Activated naive CD8-positive, alpha-beta T cell treated with anti-CD3 and anti-CD28 coated beads for 36 hours (primary cell): ENCODE results near the gene DEGS2. TPM values are rescaled to one million over a fixed set of nuclear protein-coding genes. Genes with fewer than 3 reads are reported as not detected.

Experiments used
- DNase-seq: peaks from one replicate; pipeline ENCODE4 v3.0.0; 2021
- H3K27ac Mint-ChIP-seq: one replicate; pipeline ENCODE4 v1.8.0; 2022; ENCODE audit warnings: mild to moderate bottlenecking, moderate library complexity, mixed read lengths
- H3K27me3 Mint-ChIP-seq: one replicate; pipeline ENCODE4 v1.8.0; 2022; ENCODE audit warnings: mild to moderate bottlenecking, mixed read lengths
- H3K36me3 Mint-ChIP-seq: one replicate; pipeline ENCODE4 v1.8.0; 2021; ENCODE audit warnings: mild to moderate bottlenecking, mixed read lengths
- H3K4me1 Mint-ChIP-seq: one replicate; pipeline ENCODE4 v1.8.0; 2021; ENCODE audit warnings: mixed read lengths
- H3K4me3 Mint-ChIP-seq: one replicate; pipeline ENCODE4 v1.8.0; 2022; ENCODE audit warnings: mild to moderate bottlenecking, moderate library complexity, mixed read lengths
- H3K9me3 Mint-ChIP-seq: one replicate; pipeline ENCODE4 v1.8.0; 2022; ENCODE audit warnings: mixed read lengths
- total RNA-seq, 2 experiments: library from RNA; stranded (reverse); gene quantifications; one replicate each; pipeline ENCODE4 v1.2.3, GENCODE V29; 2021

Gene DEGS2
- total RNA-seq, 2 experiments from 2014 or later, result 1.6 to 1.8 TPM

DNA sequence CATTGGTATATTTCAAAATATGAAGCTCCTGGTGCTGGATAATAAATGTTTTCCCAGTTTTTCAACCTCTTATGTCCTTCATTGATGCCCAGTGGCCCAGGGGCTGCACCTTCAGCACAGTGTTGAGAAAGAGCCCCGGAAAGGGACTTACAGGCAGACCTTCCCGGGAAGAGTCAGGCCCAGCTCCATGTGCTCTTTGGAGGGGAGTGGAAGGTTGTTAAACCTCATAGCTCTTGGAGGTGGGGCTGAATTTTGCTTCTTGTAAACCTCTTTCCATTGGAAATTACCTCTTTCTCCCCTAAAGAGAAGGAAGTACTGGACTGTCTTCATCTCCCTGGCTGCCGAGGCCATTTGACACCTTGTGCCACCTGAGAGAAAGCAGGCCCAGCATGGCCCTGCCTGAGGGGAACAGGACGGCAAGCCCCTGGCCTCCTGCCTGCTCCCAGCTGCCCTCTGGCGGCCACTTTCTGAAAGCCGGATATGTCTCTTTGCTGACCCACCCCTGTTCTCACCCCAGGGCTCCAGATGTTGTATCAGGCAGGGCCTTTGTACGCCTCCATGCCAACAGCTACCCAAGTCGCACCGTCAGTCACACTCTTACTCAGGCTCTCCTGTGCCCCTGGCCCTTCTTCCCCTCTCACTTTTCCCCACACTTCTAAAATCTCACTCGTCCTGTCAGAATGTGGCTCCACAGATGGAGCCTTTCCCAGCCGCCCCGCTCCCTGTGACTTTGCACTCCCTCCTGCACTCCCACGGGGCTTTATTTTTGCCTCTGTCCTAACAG, 51.2 kb downstream of the DEGS2 start:
- Mint-ChIP-seq H3K9me3 (no peaks in the 10 kb centered on the region), H3K27me3 (no peaks in the 10 kb centered on the region), H3K27ac (peak overlapping the region; percentile 94), H3K4me3 (peak overlapping the region; percentile 51), H3K36me3 (peaks cover 68% of the 10 kb centered on the region), H3K4me1 (peaks cover 75% of the 10 kb centered on the region)
- DNase-seq, result peak; percentile 87

GRCh38 chr14:100107236-100107635, 52.2 kb downstream of the DEGS2 start:
- H3K4me1 Mint-ChIP-seq, result peaks cover 74% of the 10 kb centered on the region
- no peaks in the 10 kb centered on the region for H3K9me3 Mint-ChIP-seq
- H3K27me3 Mint-ChIP-seq, result no peaks in the 10 kb centered on the region
- H3K27ac Mint-ChIP-seq, result peak overlapping the region; percentile 94
- DNase-seq, result peak; percentile 34
- H3K4me3 Mint-ChIP-seq, result peak overlapping the region; percentile 56
- peaks cover 67% of the 10 kb centered on the region for H3K36me3 Mint-ChIP-seq

DNA sequence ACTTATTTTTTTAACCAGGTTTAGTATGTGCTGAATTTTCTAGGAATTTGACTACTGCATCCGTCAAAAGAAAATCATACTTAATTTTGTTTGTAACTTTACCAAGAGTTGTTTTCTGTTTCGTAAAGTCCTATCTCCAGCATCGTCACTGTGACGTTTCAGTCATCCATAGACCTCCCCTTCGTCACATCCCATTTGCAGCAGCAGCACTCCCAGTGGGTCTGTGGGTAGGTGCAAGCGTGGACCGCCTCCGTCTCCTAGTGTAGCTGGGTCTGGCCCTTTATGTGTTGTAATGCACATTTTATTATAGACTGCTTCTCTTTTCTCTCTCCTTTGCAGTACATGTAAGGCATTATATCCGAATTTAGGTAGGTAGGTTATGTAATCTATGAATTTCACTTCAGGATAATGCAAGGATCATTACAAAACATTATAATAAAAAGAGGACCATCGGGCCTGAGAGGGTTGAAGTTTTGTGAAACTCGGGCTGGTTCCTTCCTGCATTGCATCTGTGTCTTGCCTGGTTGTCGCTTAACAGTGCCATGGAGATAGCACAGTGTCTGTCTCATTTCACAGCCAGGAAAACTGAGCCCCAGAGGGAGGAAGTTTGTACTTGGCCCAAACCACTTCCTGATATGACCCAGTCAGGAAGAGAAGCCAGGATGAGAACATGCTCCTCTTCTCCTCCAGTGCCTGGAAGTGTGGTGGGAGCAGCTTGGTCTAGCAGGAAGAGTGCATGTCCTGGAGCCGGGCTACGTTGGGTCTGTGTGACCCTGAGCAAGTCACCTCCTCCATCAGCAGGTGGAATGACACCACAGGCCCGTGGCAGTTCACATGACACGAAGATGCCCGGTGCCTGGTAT, 53.0 kb downstream of the DEGS2 start:
- Mint-ChIP-seq H3K27ac (peak overlapping the region; percentile 94), H3K4me1 (peaks cover 77% of the 10 kb centered on the region), H3K36me3 (peaks cover 73% of the 10 kb centered on the region), H3K4me3 (peak overlapping the region; percentile 56), H3K27me3 (no peaks in the 10 kb centered on the region), H3K9me3 (no peaks in the 10 kb centered on the region)
- peak; percentile 68 for DNase-seq

GRCh38 chr14:100105357-100106169, 53.9 kb downstream of the DEGS2 start:
- H3K27ac Mint-ChIP-seq, result peak overlapping the region; percentile 94
- no peaks in the 10 kb centered on the region for H3K9me3 Mint-ChIP-seq
- no peak for DNase-seq
- peaks cover 78% of the 10 kb centered on the region for H3K36me3 Mint-ChIP-seq
- H3K4me1 Mint-ChIP-seq, result peaks cover 79% of the 10 kb centered on the region
- no peaks in the 10 kb centered on the region for H3K27me3 Mint-ChIP-seq
- H3K4me3 Mint-ChIP-seq, result peak overlapping the region; percentile 56

DNA sequence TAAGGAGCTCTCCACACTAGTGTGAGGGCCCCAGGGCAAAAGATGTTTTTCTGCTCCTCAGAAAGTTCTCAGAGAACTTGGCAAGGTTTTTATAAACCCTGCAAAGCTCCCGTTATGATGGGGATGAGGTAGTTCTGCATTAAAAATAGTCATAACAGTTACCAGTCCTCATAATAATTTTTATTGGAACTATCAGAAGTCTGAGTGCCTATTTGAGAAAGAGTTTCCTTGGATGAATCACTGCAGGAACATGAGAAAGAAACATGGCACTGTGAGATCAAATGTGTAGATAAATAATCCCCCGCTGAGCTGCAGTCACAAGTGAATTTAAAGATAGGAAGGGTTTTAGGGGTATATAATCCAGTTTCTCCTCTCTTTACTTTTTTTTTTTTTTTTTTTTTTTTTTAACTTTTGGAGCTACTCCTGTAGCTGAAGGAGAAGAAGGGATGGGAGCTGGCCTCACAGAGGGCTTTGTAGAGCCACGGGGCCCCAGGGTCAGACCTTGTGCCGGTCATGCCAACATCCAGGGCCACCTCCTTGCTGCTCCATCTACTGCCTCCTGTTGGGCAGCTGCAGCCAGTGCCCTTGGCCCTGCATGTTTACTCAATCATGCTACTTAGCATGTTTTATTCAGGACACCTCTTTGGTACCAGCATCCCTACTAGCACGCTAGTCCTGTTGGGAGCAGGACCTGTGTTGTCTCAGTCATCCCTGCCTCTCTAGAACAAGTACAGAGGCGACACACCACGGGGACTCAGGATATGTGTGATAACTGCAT, 54.7 kb downstream of the DEGS2 start:
- no peak for DNase-seq
- peaks cover 81% of the 10 kb centered on the region for H3K36me3 Mint-ChIP-seq
- no peaks in the 10 kb centered on the region for H3K27me3 Mint-ChIP-seq
- peak overlapping the region; percentile 94 for H3K27ac Mint-ChIP-seq
- H3K9me3 Mint-ChIP-seq, result no peaks in the 10 kb centered on the region
- H3K4me3 Mint-ChIP-seq, result peak overlapping the region; percentile 74
- peaks cover 86% of the 10 kb centered on the region for H3K4me1 Mint-ChIP-seq

GRCh38 chr14:100104006-100104352, 55.5 kb downstream of the DEGS2 start:
- H3K4me1 Mint-ChIP-seq, result peaks cover 87% of the 10 kb centered on the region
- peak overlapping the region; percentile 89 for H3K27ac Mint-ChIP-seq
- peaks cover 79% of the 10 kb centered on the region for H3K36me3 Mint-ChIP-seq
- no peaks in the 10 kb centered on the region for H3K9me3 Mint-ChIP-seq
- no peaks in the 10 kb centered on the region for H3K27me3 Mint-ChIP-seq
- no peak for DNase-seq
- H3K4me3 Mint-ChIP-seq, result peak overlapping the region; percentile 74

- Mint-ChIP-seq H3K4me3 (peak overlapping the region; percentile 74), H3K9me3 (no peaks in the 10 kb centered on the region), H3K27me3 (no peaks in the 10 kb centered on the region), H3K4me1 (peaks cover 87% of the 10 kb centered on the region), H3K27ac (peak overlapping the region; percentile 89), H3K36me3 (peaks cover 81% of the 10 kb centered on the region)
- DNase-seq, result peak; percentile 41
Observed at GRCh38 chr14:100103250-100104005, 56.0 kb downstream of the DEGS2 start.

DNA sequence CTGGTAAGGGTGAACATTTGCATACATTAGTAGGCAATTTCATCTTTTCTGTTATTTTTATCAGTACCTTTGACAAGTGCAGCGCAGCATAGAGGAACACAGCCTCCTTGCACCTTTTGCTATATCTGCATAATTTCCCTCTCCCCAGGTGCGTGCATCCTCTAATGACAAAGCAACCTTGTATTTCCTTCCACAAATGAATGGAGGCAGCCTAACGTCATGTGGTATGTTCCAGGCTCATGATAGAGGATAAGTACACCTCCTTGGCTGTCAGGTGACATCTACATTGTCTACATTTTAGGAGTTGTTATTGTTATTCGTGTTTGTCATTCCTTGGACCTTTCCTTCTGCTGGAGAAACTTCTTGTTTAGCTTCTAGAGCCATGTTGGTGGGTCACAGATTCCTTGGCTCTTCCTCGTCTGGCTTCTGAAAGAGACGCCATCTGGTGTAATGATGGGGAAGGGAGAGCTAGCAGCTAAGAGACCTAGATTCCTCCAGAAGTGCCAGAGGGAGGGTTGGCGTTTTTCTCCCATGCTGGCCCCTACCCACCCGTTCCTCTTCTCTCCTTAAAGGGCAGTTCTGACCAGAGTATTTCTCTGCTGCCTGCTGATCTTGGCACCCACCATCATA, 57.2 kb downstream of the DEGS2 start:
- H3K4me3 Mint-ChIP-seq, result peak overlapping the region; percentile 74
- no peaks in the 10 kb centered on the region for H3K9me3 Mint-ChIP-seq
- H3K4me1 Mint-ChIP-seq, result peaks cover 84% of the 10 kb centered on the region
- no peaks in the 10 kb centered on the region for H3K27me3 Mint-ChIP-seq
- peaks cover 81% of the 10 kb centered on the region for H3K36me3 Mint-ChIP-seq
- H3K27ac Mint-ChIP-seq, result peak overlapping the region; percentile 89
- no peak for DNase-seq

- Mint-ChIP-seq H3K27ac (peak overlapping the region; percentile 84), H3K9me3 (no peaks in the 10 kb centered on the region), H3K36me3 (peaks cover 73% of the 10 kb centered on the region), H3K4me1 (peaks cover 77% of the 10 kb centered on the region), H3K4me3 (peak overlapping the region; percentile 3), H3K27me3 (no peaks in the 10 kb centered on the region)
- no peak for DNase-seq
Observed at GRCh38 chr14:100100032-100100703, 59.3 kb downstream of the DEGS2 start.

DNA sequence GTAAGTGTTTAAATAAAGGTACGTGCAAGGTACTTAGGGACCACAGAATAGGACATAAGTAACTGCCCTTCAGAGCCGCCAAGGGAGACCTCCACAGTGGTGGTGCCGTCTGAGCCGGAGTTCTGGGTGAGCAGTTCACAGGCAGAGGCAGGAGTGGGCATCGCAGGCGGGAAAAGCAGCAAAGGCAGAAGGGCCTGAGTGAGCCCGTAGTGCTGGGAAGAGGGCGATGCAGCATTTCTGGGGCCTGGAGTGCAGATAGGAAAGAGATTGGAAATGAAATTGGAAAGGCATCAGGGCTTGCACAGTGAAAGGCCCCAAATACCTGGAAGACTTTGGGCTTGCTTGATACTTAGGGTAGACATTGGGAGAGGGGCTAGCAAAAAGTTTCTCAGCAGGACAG, 61.3 kb downstream of the DEGS2 start:
- Mint-ChIP-seq H3K4me3 (no peak overlapping the region), H3K4me1 (peaks cover 76% of the 10 kb centered on the region), H3K27me3 (no peaks in the 10 kb centered on the region), H3K27ac (peak overlapping the region; percentile 88), H3K9me3 (no peaks in the 10 kb centered on the region), H3K36me3 (peaks cover 73% of the 10 kb centered on the region)
- DNase-seq, result no peak

DNA sequence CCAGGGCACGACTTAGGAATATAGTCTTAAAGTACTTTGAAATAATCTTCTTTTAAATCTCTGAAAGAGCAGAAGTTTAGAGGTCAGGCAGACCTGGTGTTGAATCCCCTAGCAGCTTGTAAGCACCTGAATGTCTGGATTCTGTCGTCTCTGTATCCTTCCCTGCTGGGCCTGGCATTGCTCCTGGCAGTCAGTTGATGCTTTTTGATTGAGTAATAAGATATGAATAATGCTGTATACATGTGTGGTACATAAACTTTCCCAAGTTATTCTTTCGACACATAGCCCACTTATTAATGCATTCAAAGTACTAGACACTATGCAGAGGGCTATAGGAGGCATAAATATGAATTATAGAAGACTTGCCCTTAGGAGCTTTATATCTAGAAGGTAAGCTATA, 62.8 kb downstream of the DEGS2 start:
- H3K36me3 Mint-ChIP-seq, result peaks cover 73% of the 10 kb centered on the region
- no peaks in the 10 kb centered on the region for H3K9me3 Mint-ChIP-seq
- peaks cover 72% of the 10 kb centered on the region for H3K4me1 Mint-ChIP-seq
- no peak for DNase-seq
- H3K27me3 Mint-ChIP-seq, result no peaks in the 10 kb centered on the region
- no peak overlapping the region for H3K4me3 Mint-ChIP-seq
- peak overlapping the region; percentile 75 for H3K27ac Mint-ChIP-seq
